HG02798 (cell line): ENCODE data around the gene GPHB5.
"Not testable (repeated sequence)": the region's sequence is repeated elsewhere in the genome, so short reads cannot be mapped to it uniquely, and the experiment has no call there.

ENCODE experiments used
- ATAC-seq: cut with Tn5 transposase; IDR thresholded peaks from one replicate; pipeline ENCODE4 v1.9.1; 2021; ENCODE audit warnings: mild to moderate bottlenecking; ENCODE audit not compliant: unreplicated experiment, poor library complexity

GPHB5 gene

DNA sequence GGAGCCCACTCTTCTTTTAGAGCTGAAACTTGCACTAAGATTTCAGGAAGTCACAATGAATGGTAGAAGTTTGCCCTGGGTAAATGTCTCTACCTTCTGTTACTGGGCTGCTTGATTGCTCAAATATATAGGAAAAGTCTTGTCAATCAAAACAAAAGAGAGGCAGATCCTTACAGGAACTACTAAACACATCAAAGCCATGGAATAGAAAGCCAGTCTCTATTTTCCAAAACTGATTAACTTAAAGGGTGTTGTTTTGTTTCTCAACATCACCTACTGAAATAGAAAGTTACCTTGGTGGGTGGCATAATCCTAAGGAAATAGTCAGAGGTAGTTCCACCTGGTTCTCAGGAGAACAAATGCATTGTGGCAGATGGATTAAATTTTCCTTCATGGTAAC, at the start of gene GPHB5:
TSS of gene GPHB5 (minus strand) at position 101 of the 400 bp plus-strand sequence. CDS start 1,086 bp downstream, outside the sequence.
- no peak for ATAC-seq

DNA sequence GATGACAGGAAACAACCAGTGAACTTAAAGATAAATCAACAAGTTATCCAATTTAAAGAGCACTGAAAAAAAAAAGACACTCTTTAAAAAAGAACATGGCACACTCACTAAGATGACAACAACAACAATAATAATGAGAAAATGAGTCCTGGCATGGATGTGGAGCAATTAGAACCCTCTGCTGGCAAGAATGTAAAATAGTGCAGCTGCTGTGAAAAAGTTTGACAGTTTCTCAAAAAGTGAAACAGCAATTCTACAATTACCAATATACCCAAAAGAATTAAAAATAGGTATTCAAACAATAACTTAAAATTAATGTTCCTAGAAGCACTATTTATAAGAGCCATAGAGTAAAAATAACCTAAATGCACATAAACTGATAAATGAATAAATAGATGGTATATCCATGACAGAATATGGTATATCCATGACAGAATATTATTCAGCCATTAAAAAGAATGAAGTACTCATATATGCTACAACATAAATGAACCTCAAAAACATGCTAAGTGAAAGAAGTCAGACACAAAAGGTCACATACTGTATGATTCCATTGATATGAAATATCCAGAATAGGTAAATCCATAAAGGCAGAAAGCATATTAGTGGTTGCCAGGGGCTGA, 49.1 kb upstream of the GPHB5 start:
- no peak for ATAC-seq

GRCh38 chr14:63362389-63362819, 43.7 kb upstream of the GPHB5 start:
- no peak for ATAC-seq

GRCh38 chr14:63361790-63362189, 43.1 kb upstream of the GPHB5 start:
- no peak for ATAC-seq

DNA sequence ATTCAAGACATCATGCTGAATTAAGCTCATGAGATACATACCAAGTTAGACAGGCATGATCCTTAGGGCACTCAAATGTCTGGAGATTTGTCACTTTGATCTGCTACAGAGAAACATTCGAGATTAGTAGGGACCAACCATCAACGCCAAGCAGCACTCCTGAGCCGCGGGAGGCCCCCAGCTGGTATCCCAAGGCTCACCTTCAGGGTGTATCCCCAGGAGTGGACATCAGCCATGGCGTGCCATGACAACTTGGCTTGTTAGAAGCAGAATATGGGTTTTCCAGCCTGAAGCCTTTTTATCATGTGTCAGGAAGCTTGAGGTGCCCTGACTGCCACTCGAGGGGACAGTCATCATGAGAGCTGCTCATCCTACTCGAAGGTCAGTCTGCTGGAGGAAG, 39.1 kb upstream of the GPHB5 start:
- ATAC-seq = no peak

- ATAC-seq = no peak
Measured at GRCh38 chr14:63345826-63346225, 27.1 kb upstream of the GPHB5 start.

DNA sequence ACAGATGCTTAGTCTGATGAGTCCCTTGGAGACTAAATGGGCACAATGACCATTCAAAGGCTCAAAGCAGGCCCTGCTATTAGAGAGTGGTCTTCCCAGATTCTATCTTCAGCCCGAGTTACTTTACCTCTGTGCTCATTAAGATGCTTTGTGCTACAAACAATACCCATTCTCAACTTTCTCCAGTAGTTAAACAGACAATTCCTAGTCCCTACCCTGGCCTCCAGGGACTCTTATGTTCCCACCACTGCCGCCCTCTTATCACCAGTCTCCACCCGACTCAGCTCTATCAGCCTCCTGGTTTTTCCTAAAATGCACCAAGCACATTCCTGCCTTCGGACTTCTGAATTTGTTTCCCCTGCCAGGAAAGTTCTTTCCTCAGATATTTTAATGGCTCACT, 25.6 kb upstream of the GPHB5 start:
- ATAC-seq = no peak

- ATAC-seq = no peak
Measured at GRCh38 chr14:63343878-63344277, 25.1 kb upstream of the GPHB5 start.

DNA sequence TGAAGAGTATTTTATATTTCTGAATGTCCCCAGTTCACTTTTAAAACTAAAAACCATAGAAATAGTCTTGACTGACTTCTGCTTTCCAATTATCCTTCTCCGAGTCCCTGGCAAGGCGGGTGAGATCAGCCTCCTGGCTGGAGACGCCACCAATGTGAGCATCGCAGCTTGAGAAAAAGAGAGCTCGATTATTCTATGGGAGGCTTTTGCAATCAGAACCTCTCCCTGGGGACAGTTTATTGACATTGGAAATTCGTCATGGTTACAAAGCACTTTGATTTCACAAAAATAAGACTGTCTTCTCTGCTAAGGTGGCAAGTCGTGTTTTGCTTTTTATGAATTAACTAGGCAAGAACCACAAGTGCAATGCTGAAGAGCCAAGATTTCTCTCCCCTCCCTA, 23.6 kb upstream of the GPHB5 start:
- ATAC-seq = no peak

DNA sequence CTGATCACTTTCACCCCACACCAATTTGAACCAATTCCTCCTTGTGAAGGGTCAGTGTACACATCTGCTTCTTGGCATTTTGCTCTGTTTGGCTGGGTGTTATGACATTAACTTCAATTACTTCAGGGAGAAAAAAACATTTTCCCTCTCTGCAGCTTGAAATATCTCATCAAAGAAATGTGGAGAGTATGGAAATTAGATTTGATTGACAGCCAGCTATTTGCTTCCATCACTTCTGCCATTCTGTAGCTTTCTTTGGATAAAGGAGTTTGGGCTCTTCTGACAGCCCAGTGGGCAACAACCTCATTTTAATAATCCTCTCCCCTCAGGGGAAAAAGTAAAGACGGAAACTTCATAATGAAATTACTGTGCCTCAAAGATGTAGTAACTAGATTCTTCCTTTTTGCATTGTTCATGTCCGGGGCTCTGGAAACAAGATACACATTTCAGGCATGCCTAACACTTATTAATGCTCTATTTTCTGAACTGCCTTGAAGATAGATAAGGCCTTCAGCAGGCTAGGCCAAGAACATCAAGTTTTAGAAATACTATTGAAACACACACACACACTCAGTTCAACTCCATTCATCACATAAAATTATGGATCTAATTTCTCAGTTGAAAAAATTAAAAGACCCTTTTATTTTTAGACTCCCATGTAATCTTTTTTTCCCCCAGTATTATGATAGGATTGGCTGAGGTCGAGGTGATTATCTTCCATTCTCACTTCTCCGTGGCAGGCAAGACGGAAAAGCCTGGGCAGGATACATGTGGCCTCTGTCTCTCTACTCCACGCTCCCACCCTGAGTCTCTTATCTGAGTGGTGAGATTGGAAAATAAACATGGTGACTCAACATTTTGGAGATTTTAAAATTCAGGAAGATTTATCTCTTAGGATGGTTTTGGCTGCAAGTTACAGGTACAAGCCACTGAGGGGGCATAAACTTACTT, 10.3 kb upstream of the GPHB5 start:
- ATAC-seq = no peak

GRCh38 chr14:63326840-63327239, 8.1 kb upstream of the GPHB5 start:
- ATAC-seq = no peak

GRCh38 chr14:63322897-63323573, 4.3 kb upstream of the GPHB5 start:
- no peak for ATAC-seq

DNA sequence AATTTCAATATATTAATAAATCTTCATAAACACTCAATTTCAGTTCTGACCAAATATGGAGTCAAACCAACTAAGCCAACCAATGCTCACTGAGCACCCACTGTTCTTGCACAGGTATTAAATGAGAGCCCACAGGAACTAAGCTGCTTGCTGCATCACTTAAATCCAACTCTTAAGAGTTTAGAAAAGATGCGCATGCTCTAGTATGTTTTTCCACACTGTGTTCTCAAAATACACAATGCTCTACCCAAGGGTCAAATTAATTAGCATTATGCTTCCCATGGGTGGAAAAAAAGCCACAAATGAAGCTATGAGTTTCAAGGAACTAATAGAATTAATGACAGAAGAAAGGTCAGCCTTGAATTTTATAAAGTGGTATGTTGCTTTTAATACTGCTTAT, 3.7 kb upstream of the GPHB5 start:
- ATAC-seq = no peak

DNA sequence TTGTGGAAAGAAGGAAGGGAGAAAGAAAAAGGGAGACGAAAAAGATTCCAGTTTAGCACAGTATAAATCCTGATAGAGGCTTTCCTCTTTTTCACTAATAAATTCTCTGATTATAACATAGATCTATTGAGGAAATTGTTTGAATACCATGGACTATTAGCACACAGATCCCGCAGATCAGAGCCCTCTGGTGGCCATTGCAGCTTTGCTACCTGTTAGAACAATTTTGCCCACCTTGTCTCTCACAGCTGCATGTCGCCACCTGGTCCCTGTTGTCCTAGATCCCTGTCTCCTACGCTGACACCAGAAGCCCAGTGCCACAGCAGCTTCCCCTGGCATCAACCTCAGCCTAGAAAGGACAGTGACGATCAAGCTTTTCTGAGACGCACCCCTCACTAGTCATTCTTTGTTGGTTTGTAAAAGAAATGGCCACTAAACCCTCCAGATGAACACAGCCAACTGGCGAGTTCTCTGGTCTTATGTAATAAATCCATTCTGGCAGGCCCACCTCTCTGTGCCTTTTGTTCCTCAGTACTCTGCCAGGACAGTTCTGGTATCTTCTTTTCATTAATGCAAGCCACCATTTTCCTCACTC, 9.9 kb downstream of the GPHB5 start:
- peak; percentile 56 for ATAC-seq

GRCh38 chr14:63304429-63304828, 14.3 kb downstream of the GPHB5 start:
- not testable (repeated sequence) for ATAC-seq

GRCh38 chr14:63301891-63302534, 16.7 kb downstream of the GPHB5 start:
- no peak for ATAC-seq

DNA sequence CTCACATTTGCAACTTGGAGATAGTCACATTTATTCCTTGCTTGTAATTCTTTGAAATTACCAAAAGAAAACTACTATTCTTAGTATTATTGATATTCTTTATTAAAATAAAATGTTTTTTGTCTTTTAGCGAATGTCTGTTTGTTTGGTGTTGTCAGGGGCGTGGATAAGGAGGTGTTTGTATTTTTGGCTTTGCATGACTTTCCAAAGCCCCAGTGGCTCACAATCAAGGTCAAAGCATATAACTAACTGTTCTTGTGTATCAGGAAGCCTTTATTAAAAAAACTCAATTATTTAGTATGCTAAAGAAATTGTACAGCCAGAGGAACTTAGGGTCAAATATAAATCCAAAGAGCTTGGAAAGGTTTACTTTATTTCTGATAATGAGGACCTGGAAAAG, 17.9 kb downstream of the GPHB5 start:
- ATAC-seq = no peak

GRCh38 chr14:63299351-63300110, 19.2 kb downstream of the GPHB5 start:
- no peak for ATAC-seq

GRCh38 chr14:63297372-63298063, 21.2 kb downstream of the GPHB5 start:
- ATAC-seq = no peak
